Stromal cell of bone marrow (primary cell): ENCODE data around the gene CELF2.

Experiments used
- DNase-seq: peaks from one replicate; pipeline ENCODE4 v3.0.0-alpha.2; 2012; ENCODE audit warnings: low read depth

The CELF2 gene

GRCh38 chr10:11276449-11276990 lies 258.8 kb downstream of the CELF2 start:
- no peak for DNase-seq

GRCh38 chr10:11279314-11279713 lies 261.6 kb downstream of the CELF2 start:
- no peak for DNase-seq

- no peak for DNase-seq
These were observed 262.7 kb downstream of the CELF2 start for GRCh38 chr10:11280187-11280932.

GRCh38 chr10:11282156-11282555 lies 264.5 kb downstream of the CELF2 start:
- no peak for DNase-seq

- no peak for DNase-seq
These were observed 265.0 kb downstream of the CELF2 start for GRCh38 chr10:11282661-11283060.

- DNase-seq: no peak
These were observed 266.8 kb downstream of the CELF2 start for GRCh38 chr10:11284291-11285085.

GRCh38 chr10:11285171-11285570 lies 267.5 kb downstream of the CELF2 start:
- DNase-seq: no peak

- DNase-seq: no peak
These were observed 268.7 kb downstream of the CELF2 start for GRCh38 chr10:11286261-11286852.

GRCh38 chr10:11288302-11288701 lies 270.6 kb downstream of the CELF2 start:
- DNase-seq: no peak

GRCh38 chr10:11290156-11290890 lies 272.7 kb downstream of the CELF2 start:
- no peak for DNase-seq

- DNase-seq: no peak
These were observed 275.1 kb downstream of the CELF2 start for GRCh38 chr10:11292576-11293302.

GRCh38 chr10:11293332-11293731 lies 275.7 kb downstream of the CELF2 start:
- DNase-seq: no peak

- DNase-seq: no peak
These were observed 277.3 kb downstream of the CELF2 start for GRCh38 chr10:11294831-11295450.

- no peak for DNase-seq
These were observed 277.8 kb downstream of the CELF2 start for GRCh38 chr10:11295492-11295891.

GRCh38 chr10:11297136-11297535 lies 279.5 kb downstream of the CELF2 start:
- DNase-seq: no peak

GRCh38 chr10:11298116-11298515 lies 280.4 kb downstream of the CELF2 start:
- DNase-seq: no peak

GRCh38 chr10:11299125-11299524 lies 281.5 kb downstream of the CELF2 start:
- DNase-seq: no peak

- DNase-seq: no peak
These were observed 282.4 kb downstream of the CELF2 start for GRCh38 chr10:11300026-11300425.

GRCh38 chr10:11300563-11300962 lies 282.9 kb downstream of the CELF2 start:
- no peak for DNase-seq

GRCh38 chr10:11301571-11302111 lies 284.0 kb downstream of the CELF2 start:
- DNase-seq: no peak

GRCh38 chr10:11302181-11302580 lies 284.5 kb downstream of the CELF2 start:
- no peak for DNase-seq
